DOHH2 (cell line): ENCODE results near the gene PPP6R1.

Experiments used
- EZH2phosphoT487 ChIP-seq: fragments of 200-600 bp; sonication (generic); IDR thresholded peaks from 2 replicates; pipeline ENCODE4 v1.6.1; 2017; ENCODE audit warnings: borderline replicate concordance, mild to moderate bottlenecking, antibody characterized with exemption, low read length, moderate library complexity, mixed read lengths
- TF ChIP-seq, protein P1 (sequence below): fragments of 200-600 bp; sonication (generic); IDR thresholded peaks from one replicate; pipeline ENCODE4 v1.5.1; 2014; ENCODE audit warnings: antibody characterized with exemption, mild to moderate bottlenecking, low read depth, low read length; ENCODE audit not compliant: poor library complexity, severe bottlenecking

DNA sequence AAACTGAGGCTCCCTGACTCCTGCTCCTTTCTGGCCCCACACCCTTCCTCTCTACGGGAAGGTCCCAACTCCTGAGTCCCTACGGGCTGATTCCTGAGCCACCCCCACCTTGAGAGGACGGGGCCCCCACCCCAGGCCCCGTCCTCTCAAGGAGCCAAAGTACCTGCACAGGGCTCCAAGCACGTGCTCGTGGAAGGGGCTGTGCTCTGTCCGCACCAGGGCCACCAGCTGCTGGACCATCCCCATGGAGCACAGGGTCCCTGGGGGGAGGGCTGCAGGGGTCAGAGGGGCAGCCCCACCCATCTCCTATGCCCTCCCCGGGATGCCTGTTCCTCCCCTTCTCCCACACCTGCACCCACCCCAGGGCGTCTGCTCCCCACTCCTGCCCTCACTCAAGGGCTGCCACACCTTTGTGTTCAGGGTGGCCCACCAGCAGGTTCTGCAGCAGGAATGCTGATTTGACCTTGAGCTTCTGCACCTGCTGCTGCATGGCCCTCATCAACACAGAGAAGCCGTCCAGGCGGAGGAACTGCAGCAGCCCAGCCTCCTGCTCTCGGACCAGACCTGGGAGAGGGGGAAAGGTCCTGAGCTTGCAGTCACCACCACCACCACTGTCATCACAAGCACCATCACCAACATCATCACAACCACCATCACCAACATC, 7.0 kb upstream of the PPP6R1 start:
- TF ChIP-seq, protein P1, sequence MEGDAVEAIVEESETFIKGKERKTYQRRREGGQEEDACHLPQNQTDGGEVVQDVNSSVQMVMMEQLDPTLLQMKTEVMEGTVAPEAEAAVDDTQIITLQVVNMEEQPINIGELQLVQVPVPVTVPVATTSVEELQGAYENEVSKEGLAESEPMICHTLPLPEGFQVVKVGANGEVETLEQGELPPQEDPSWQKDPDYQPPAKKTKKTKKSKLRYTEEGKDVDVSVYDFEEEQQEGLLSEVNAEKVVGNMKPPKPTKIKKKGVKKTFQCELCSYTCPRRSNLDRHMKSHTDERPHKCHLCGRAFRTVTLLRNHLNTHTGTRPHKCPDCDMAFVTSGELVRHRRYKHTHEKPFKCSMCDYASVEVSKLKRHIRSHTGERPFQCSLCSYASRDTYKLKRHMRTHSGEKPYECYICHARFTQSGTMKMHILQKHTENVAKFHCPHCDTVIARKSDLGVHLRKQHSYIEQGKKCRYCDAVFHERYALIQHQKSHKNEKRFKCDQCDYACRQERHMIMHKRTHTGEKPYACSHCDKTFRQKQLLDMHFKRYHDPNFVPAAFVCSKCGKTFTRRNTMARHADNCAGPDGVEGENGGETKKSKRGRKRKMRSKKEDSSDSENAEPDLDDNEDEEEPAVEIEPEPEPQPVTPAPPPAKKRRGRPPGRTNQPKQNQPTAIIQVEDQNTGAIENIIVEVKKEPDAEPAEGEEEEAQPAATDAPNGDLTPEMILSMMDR = no peak
- no peak for TF ChIP-seq EZH2phosphoT487
